Measurements from ENCODE around the gene PNPLA8. TPM values are rescaled to one million over a fixed set of nuclear protein-coding genes. Genes with fewer than 3 reads are reported as not detected.
"Not testable (repeated sequence)": the region's sequence is repeated elsewhere in the genome, so short reads cannot be mapped to it uniquely, and the experiment has no call there.

The PNPLA8 gene
- total RNA-seq, 4 donors from 2014 or later = 4.8 to 41.9 (median 18.5) TPM

DNA sequence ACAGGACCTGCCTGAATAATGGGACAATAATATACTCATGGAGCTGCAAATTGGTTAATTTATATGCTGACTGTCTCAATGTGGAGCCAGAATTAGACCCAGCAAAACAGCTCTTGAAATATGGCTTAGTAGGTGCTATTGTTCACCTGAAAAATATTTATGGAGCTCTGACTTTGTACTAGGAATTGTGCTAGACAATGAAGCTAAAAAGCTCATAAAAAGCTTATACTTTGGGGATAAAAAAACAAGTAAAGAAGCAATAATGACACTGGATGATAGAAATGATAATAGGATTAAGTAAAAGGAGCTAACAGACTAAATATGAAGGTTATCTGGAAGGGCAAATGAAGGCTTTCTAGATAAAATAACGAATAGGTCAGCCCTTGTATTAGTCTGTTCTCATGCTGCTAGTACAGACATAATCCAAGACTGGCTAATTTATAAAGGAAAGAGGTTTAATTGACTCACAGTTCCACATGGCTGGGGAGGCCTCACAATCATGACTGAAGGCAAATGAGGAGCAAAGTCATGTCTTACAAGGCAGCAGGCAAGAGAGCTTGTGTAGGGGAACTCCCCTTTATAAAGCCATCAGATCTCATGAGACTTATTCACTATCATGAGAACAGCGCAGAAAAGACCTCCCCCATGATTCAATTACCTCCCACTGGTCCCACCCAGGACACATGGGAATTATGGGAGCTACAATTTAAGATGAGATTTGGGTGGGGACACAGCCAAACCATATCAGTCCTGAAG is 22.4 kb upstream of the PNPLA8 start:
- intact Hi-C loops (cut with DNase I; ENCODE audit: low total_unique reads); in situ Hi-C loops (cut with MboI; ENCODE audit: low pct_ligation_motif_present in 1 of 4, low pct_unique_long_range_greater_than_20kb in 1 of 4, low sequenced_read_pairs in 3 of 4); H3K4me1 ChIP-seq; H3K36me3 ChIP-seq; H3K4me3 ChIP-seq; DNase-seq; H3K27me3 ChIP-seq; H3K27ac ChIP-seq; H3K9me3 ChIP-seq: not testable (repeated sequence)
- WGBS, 2 donors (ENCODE audit: low coverage in 1 of 2) = 79 to 89% methylated on average over 2 of the region's 2 CpGs

DNA sequence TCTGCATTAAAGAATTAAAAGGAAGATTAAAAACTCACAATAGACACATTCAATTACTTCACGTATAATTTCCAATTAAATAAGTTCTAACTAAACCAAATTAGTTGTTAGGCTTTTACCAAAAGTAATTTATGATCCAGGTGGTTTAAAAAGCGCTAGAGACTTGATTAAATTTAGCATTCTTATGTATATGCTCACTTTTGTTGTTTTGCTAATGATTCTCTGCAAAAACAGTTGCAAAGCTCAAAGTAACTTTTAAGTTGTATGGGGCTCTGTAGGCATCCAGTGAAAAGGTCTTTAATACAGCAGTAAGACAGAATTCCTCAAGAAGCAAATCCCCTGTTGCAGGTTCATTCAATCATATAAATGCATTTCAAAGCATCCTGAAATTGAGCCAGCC is 15.5 kb upstream of the PNPLA8 start:
- in situ Hi-C loops (cut with MboI; ENCODE audit: low pct_ligation_motif_present in 1 of 4, low pct_unique_long_range_greater_than_20kb in 1 of 4, low sequenced_read_pairs in 3 of 4) (no loop called here), intact Hi-C loops (cut with DNase I; ENCODE audit: low total_unique reads) (no loop called here)
- H3K36me3 ChIP-seq = no peaks in the 10 kb centered on the region
- DNase-seq = no peak
- no peak overlapping the region for H3K27ac ChIP-seq
- TF ChIP-seq, protein P1, sequence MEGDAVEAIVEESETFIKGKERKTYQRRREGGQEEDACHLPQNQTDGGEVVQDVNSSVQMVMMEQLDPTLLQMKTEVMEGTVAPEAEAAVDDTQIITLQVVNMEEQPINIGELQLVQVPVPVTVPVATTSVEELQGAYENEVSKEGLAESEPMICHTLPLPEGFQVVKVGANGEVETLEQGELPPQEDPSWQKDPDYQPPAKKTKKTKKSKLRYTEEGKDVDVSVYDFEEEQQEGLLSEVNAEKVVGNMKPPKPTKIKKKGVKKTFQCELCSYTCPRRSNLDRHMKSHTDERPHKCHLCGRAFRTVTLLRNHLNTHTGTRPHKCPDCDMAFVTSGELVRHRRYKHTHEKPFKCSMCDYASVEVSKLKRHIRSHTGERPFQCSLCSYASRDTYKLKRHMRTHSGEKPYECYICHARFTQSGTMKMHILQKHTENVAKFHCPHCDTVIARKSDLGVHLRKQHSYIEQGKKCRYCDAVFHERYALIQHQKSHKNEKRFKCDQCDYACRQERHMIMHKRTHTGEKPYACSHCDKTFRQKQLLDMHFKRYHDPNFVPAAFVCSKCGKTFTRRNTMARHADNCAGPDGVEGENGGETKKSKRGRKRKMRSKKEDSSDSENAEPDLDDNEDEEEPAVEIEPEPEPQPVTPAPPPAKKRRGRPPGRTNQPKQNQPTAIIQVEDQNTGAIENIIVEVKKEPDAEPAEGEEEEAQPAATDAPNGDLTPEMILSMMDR (IDR thresholded peaks at IDR 0.05) = no peak
- TF ChIP-seq EP300 (IDR thresholded peaks at IDR 0.05; ENCODE audit: low read depth) = no peak
- no peak for TF ChIP-seq POLR2AphosphoS5 (IDR thresholded peaks at IDR 0.05)
- no peak for TF ChIP-seq POLR2A (IDR thresholded peaks at IDR 0.05)
- no peaks in the 10 kb centered on the region for H3K27me3 ChIP-seq
- no peaks in the 10 kb centered on the region for H3K9me3 ChIP-seq
- no peak overlapping the region for H3K4me3 ChIP-seq
- WGBS, 2 donors (ENCODE audit: low coverage in 1 of 2) = 78 to 83% methylated on average over 2 of the region's 2 CpGs
- H3K4me1 ChIP-seq = no peaks in the 10 kb centered on the region

DNA sequence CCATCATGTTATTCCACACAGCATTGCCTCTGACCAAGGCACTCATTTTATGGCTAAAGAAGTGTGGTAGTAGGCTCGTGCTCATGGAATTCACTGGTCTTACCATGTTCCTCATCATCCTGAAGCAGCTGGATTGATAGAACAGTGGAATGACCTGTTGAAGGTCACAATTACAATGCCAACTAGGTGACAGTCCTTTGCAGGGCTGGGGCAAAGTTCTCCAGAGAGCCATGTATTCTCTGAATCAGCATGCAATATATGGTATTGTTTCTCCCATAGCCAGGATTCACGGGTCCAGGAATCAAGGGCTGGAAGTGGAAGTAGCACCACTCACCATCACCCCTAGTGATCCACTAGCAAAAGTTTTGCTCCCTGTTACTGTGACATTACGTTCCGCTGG is 12.8 kb upstream of the PNPLA8 start:
- H3K4me1 ChIP-seq; H3K4me3 ChIP-seq; H3K9me3 ChIP-seq; H3K27ac ChIP-seq; H3K36me3 ChIP-seq; in situ Hi-C loops (cut with MboI; ENCODE audit: low pct_ligation_motif_present in 1 of 4, low pct_unique_long_range_greater_than_20kb in 1 of 4, low sequenced_read_pairs in 3 of 4); DNase-seq; H3K27me3 ChIP-seq; intact Hi-C loops (cut with DNase I; ENCODE audit: low total_unique reads): not testable (repeated sequence)
- WGBS, 2 donors (ENCODE audit: low coverage in 1 of 2) = 84% methylated on average over 4 of the region's 4 CpGs; no CpG with 5 or more reads in 1 of the 2 donors

DNA sequence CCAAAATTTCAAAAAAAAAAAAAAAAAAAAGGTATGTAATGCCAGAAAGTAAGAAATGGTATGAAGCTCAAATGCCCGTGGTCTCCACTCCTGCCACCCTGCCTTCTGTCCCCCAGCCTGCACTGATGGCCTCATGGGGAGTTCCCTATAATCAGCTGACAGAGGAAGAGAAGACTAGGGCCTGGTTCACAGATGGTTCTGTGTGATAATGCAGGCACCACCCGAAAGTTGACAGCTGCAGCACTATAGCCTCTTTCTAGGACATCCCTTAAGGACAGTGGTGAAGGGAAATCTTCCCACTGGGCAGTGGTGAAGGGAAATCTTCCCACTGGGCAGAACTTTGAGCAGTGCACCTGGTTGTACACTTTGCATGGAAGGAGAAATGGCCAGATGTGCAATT is 12.3 kb upstream of the PNPLA8 start:
- H3K4me1 ChIP-seq; H3K36me3 ChIP-seq; DNase-seq; intact Hi-C loops (cut with DNase I; ENCODE audit: low total_unique reads); in situ Hi-C loops (cut with MboI; ENCODE audit: low pct_ligation_motif_present in 1 of 4, low pct_unique_long_range_greater_than_20kb in 1 of 4, low sequenced_read_pairs in 3 of 4); H3K27me3 ChIP-seq; H3K27ac ChIP-seq; H3K4me3 ChIP-seq; H3K9me3 ChIP-seq: not testable (repeated sequence)
- WGBS, 2 donors (ENCODE audit: low coverage in 1 of 2) = 68 to 86% methylated on average over 1 to 2 of the region's 2 CpGs

DNA sequence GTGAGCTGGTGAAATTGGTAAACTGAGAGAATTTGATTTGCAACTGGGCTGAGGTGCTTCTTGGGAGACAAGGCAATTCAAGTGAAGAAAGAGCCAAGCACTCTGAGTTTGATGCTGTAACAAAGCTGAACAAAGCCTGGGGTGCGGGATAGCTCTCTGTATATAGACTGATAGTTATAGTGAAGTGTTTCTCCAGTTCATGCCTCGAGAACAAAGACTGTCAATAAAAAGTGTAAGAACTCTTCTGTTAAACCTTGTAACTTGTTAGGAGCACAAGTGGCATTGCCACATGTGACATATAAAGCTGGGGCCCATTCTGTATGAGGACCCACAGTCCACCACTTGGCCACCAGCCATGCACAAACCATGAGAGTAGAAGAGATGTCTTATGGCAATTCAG is 11.3 kb upstream of the PNPLA8 start:
- Histone ChIP-seq H3K27ac (no peak overlapping the region), H3K4me1 (no peaks in the 10 kb centered on the region), H3K36me3 (no peaks in the 10 kb centered on the region), H3K9me3 (no peaks in the 10 kb centered on the region), H3K4me3 (no peak overlapping the region), H3K27me3 (no peaks in the 10 kb centered on the region)
- 75% methylated on average over 2 of the region's 2 CpGs; no CpG with 5 or more reads in 1 of the 2 donors for WGBS, 2 donors (ENCODE audit: low coverage in 1 of 2)
- TF ChIP-seq, protein P1 (IDR thresholded peaks at IDR 0.05) = no peak
- TF ChIP-seq EP300 (IDR thresholded peaks at IDR 0.05; ENCODE audit: low read depth) (no peak), POLR2A (IDR thresholded peaks at IDR 0.05) (no peak), POLR2AphosphoS5 (IDR thresholded peaks at IDR 0.05) (no peak)
- no peak for DNase-seq
- intact Hi-C loops (cut with DNase I; ENCODE audit: low total_unique reads) = no loop called here
- in situ Hi-C loops (cut with MboI; ENCODE audit: low pct_ligation_motif_present in 1 of 4, low pct_unique_long_range_greater_than_20kb in 1 of 4, low sequenced_read_pairs in 3 of 4) = no loop called here

DNA sequence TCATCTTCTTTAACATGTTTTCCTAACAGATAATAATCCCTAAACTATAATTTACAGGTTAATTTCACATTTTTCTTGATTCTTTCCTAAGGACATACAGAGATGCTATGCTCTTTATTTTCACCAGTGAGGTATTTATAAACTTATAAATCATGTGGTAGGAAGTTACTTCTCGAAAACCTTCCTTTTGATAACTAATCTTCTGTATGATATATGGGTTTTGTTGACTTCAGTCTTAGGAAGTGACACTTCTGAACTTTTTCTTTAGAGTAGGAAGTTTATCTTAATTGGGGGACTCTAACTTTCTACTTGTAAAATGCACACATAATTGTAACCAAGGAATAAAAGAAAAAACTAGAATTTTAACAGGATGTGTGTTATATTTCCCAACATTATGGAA is 9.8 kb upstream of the PNPLA8 start:
- TF ChIP-seq POLR2A (IDR thresholded peaks at IDR 0.05) = no peak
- TF ChIP-seq POLR2AphosphoS5 (IDR thresholded peaks at IDR 0.05) = no peak
- TF ChIP-seq, protein P1 (IDR thresholded peaks at IDR 0.05) = no peak
- no peak for TF ChIP-seq EP300 (IDR thresholded peaks at IDR 0.05; ENCODE audit: low read depth)
- Histone ChIP-seq H3K27me3 (no peaks in the 10 kb centered on the region), H3K4me1 (no peaks in the 10 kb centered on the region), H3K36me3 (no peaks in the 10 kb centered on the region), H3K9me3 (no peaks in the 10 kb centered on the region), H3K27ac (no peak overlapping the region), H3K4me3 (no peak overlapping the region)
- in situ Hi-C loops (cut with MboI; ENCODE audit: low pct_ligation_motif_present in 1 of 4, low pct_unique_long_range_greater_than_20kb in 1 of 4, low sequenced_read_pairs in 3 of 4) = no loop called here
- 67 to 78% methylated on average over 1 of the region's 1 CpG for WGBS, 2 donors (ENCODE audit: low coverage in 1 of 2)
- no peak for DNase-seq
- intact Hi-C loops (cut with DNase I; ENCODE audit: low total_unique reads) = no loop called here

All from transverse colon (tissue), 4 donors.